GM23338 (cell line): ENCODE results near the gene TELO2.

ENCODE experiments used
- CREB1 ChIP-seq: fragments of 250-450 bp; sonication (Bioruptor Pico); IDR thresholded peaks from 2 replicates; pipeline ENCODE4 v1.5.0; 2020; ENCODE audit warnings: low read depth, mild to moderate bottlenecking, moderate library complexity
- CTCF ChIP-seq, 2 experiments: fragments of 200-600 bp in 1 of 2; sonication (generic) in 1 of 2; conservative IDR thresholded peaks; 2 replicates each; pipeline versions ENCODE4 v1.5.1 to v1.6.1; 2016 to 2017; ENCODE audit warnings: antibody characterized with exemption in 2 of 2, low read depth in 2 of 2, mild to moderate bottlenecking in 2 of 2, moderate library complexity in 1 of 2
- ETS1 ChIP-seq: IDR thresholded peaks from 2 replicates; pipeline ENCODE4 v1.6.1; 2016; ENCODE audit warnings: antibody characterized with exemption
- EZH2 ChIP-seq: fragments of 200-600 bp; sonication (generic); IDR thresholded peaks from one replicate; pipeline ENCODE4 v1.8.0; 2017; ENCODE audit warnings: antibody characterized with exemption, mild to moderate bottlenecking, low read depth; ENCODE audit not compliant: unreplicated experiment
- EZH2phosphoT487 ChIP-seq: fragments of 200-600 bp; sonication (generic); IDR thresholded peaks from one replicate; pipeline ENCODE4 v1.8.1; 2018; ENCODE audit warnings: antibody characterized with exemption; ENCODE audit not compliant: unreplicated experiment
- JUNB ChIP-seq: IDR thresholded peaks from one replicate; pipeline ENCODE4 v1.6.1; 2016; ENCODE audit warnings: antibody characterized with exemption; ENCODE audit not compliant: unreplicated experiment
- POLR2AphosphoS5 ChIP-seq: IDR thresholded peaks from 2 replicates; pipeline ENCODE4 v1.6.1; 2016; ENCODE audit warnings: antibody characterized with exemption, low read depth
- REST ChIP-seq: IDR thresholded peaks from one replicate; pipeline ENCODE4 v1.6.1; 2018; ENCODE audit warnings: antibody characterized with exemption; ENCODE audit not compliant: unreplicated experiment

- TF ChIP-seq CTCF (conservative IDR thresholded peaks at IDR 0.05; ENCODE audit: low read depth in 2 of 2) (no peak), EZH2phosphoT487 (no peak), POLR2AphosphoS5 (no peak), CREB1 (CRISPR knock-in tag) (no peak), EZH2 (no peak), JUNB (no peak), ETS1 (no peak), REST (no peak)
Measured at GRCh38 chr16:1488619-1489018, 4.5 kb upstream of the TELO2 start, which contains the start of gene PTX4.
